ENCODE data around the gene DST. TPM values are rescaled to one million over a fixed set of nuclear protein-coding genes. Genes with fewer than 3 reads are reported as not detected.

Gene DST
- total and polyA plus RNA-seq, 2 of the 4 experiments (the other 2 are of a cell fraction), result 97.7 to 452 TPM

DNA sequence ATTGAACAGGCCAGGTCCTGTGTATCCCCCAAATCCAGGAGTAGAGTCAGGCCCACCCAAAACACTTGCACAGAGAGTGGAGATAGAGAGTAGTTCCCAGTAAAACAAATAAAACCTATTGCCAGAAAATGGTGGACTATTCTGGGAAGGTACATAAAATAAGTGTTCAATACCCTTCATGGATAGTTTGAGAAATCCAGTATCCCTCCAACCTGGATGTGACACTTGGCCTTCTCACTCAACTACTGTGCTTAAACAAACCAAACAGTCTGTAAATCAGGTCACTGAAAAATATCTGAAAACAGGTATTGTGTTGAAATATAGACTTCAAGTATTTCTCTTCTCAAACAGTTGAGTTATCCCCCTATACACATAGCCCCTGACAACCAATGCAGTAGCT, 233.7 kb downstream of the DST start:
- no peak overlapping the region for H3K23ac ChIP-seq (ENCODE audit: low read depth, low read length)
- no peak overlapping the region for H3K18ac ChIP-seq (ENCODE audit: low read depth, low read length)
- CTCF ChIA-PET, result no interaction called here
- H3K9me3 ChIP-seq (ENCODE audit: control insufficient read depth, insufficient read depth, low read length), result no peaks in the 10 kb centered on the region
- H4K20me1 ChIP-seq (ENCODE audit: insufficient read depth, low read length), result no peaks in the 10 kb centered on the region
- H3K56ac ChIP-seq (ENCODE audit: extremely low read depth, insufficient read depth, low read length), result no peak overlapping the region
- DNase-seq (no peak), ATAC-seq (ENCODE audit: low read depth) (no peak)
- dilution Hi-C loops (cut with HindIII; ENCODE audit: low sequenced_read_pairs, unreplicated experiment), result no loop called here
- H2BK20ac ChIP-seq (ENCODE audit: low read depth, low read length), result no peak overlapping the region
- TF ChIP-seq CHD1 (IDR thresholded peaks at IDR 0.05; ENCODE audit: low read depth, low read length), result no peak
- no peak for TF ChIP-seq MXI1 (IDR thresholded peaks at IDR 0.05; ENCODE audit: borderline replicate concordance, low read depth, low read length)
- no peak for TF ChIP-seq RCOR1 (IDR thresholded peaks at IDR 0.05; ENCODE audit: insufficient replicate concordance, low read length)
- no peak for TF ChIP-seq RAD21 (IDR thresholded peaks at IDR 0.05; ENCODE audit: low read length)
- TF ChIP-seq, protein P1, sequence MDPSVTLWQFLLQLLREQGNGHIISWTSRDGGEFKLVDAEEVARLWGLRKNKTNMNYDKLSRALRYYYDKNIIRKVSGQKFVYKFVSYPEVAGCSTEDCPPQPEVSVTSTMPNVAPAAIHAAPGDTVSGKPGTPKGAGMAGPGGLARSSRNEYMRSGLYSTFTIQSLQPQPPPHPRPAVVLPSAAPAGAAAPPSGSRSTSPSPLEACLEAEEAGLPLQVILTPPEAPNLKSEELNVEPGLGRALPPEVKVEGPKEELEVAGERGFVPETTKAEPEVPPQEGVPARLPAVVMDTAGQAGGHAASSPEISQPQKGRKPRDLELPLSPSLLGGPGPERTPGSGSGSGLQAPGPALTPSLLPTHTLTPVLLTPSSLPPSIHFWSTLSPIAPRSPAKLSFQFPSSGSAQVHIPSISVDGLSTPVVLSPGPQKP (IDR thresholded peaks at IDR 0.05; ENCODE audit: borderline replicate concordance, low read depth, low read length), result no peak
- no peak for TF ChIP-seq MAZ (IDR thresholded peaks at IDR 0.05; ENCODE audit: borderline replicate concordance, low read depth, low read length)
- TF ChIP-seq MAFK (IDR thresholded peaks at IDR 0.05; ENCODE audit: low read depth, low read length), result no peak
- TF ChIP-seq FOS (IDR thresholded peaks at IDR 0.05; ENCODE audit: low read depth, low read length), result no peak
- no peak for TF ChIP-seq CEBPB (IDR thresholded peaks at IDR 0.05; ENCODE audit: low read depth, low read length)
- TF ChIP-seq BHLHE40 (IDR thresholded peaks at IDR 0.05; ENCODE audit: low read depth, low read length), result no peak
- TF ChIP-seq, protein P2, sequence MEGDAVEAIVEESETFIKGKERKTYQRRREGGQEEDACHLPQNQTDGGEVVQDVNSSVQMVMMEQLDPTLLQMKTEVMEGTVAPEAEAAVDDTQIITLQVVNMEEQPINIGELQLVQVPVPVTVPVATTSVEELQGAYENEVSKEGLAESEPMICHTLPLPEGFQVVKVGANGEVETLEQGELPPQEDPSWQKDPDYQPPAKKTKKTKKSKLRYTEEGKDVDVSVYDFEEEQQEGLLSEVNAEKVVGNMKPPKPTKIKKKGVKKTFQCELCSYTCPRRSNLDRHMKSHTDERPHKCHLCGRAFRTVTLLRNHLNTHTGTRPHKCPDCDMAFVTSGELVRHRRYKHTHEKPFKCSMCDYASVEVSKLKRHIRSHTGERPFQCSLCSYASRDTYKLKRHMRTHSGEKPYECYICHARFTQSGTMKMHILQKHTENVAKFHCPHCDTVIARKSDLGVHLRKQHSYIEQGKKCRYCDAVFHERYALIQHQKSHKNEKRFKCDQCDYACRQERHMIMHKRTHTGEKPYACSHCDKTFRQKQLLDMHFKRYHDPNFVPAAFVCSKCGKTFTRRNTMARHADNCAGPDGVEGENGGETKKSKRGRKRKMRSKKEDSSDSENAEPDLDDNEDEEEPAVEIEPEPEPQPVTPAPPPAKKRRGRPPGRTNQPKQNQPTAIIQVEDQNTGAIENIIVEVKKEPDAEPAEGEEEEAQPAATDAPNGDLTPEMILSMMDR (conservative IDR thresholded peaks at IDR 0.05; ENCODE audit: low read depth, low read length), result no peak
- no peak for TF ChIP-seq RFX5 (IDR thresholded peaks at IDR 0.05; ENCODE audit: low read depth, low read length)
- TF ChIP-seq, protein P3, sequence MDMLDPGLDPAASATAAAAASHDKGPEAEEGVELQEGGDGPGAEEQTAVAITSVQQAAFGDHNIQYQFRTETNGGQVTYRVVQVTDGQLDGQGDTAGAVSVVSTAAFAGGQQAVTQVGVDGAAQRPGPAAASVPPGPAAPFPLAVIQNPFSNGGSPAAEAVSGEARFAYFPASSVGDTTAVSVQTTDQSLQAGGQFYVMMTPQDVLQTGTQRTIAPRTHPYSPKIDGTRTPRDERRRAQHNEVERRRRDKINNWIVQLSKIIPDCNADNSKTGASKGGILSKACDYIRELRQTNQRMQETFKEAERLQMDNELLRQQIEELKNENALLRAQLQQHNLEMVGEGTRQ (IDR thresholded peaks at IDR 0.05; ENCODE audit: low read depth, low read length), result no peak
- no peak for TF ChIP-seq NFE2L2 (IDR thresholded peaks at IDR 0.05; ENCODE audit: low read depth, low read length)
- no peak for TF ChIP-seq POLR2A (IDR thresholded peaks at IDR 0.05; ENCODE audit: low read depth, low read length)
- no peak for TF ChIP-seq SMC3 (IDR thresholded peaks at IDR 0.05; ENCODE audit: low read depth, low read length)
- H4K5ac ChIP-seq (ENCODE audit: low read depth, low read length), result no peak overlapping the region
- in situ Hi-C loops (cut with MboI; ENCODE audit: low sequenced_read_pairs), result no loop called here
- no peaks in the 10 kb centered on the region for H3K27me3 ChIP-seq (ENCODE audit: control insufficient read depth, insufficient read depth, low read length)
- H3K79me1 ChIP-seq (ENCODE audit: low read depth in 1 of 2, low read length in 2 of 2), result no peaks in the 10 kb centered on the region
- H2BK120ac ChIP-seq (ENCODE audit: low read depth, low read length), result no peak overlapping the region
- no peak overlapping the region for H2AFZ ChIP-seq (replicated peaks; ENCODE audit: low read length, poor library complexity)
- no peak overlapping the region for H2AK9ac ChIP-seq (replicated peaks; ENCODE audit: low read depth, low read length, poor library complexity)
- H3K4ac ChIP-seq (ENCODE audit: low read depth, low read length), result no peak overlapping the region
- intact Hi-C loops (cut with micrococcal nuclease), result no loop called here
- POLR2A ChIA-PET (ENCODE audit: unreplicated experiment), result no interaction called here
- no peak overlapping the region for H2BK15ac ChIP-seq (ENCODE audit: low read depth, low read length)
- no peak overlapping the region for H4K8ac ChIP-seq (ENCODE audit: low read depth in 2 of 2, low read length in 2 of 2)
- peaks cover 3% of the 10 kb centered on the region; the same call in 1 of the 2 replicates for H3K9me1 ChIP-seq (ENCODE audit: insufficient read depth, low read length)
- H2AK5ac ChIP-seq (ENCODE audit: low read depth, low read length), result no peak overlapping the region
- H3K4me2 ChIP-seq (ENCODE audit: low read depth, low read length), result no peak overlapping the region
- H3K4me3 ChIP-seq (ENCODE audit: insufficient read depth, low read depth, low read length), result no peak overlapping the region
- no peaks in the 10 kb centered on the region for H3K36me3 ChIP-seq (ENCODE audit: control insufficient read depth, insufficient read depth, low read length)
- BruUV-seq (replicated peaks), result no TSS peak
- H3K4me1 ChIP-seq (ENCODE audit: control insufficient read depth, insufficient read depth, low read length), result peaks cover 3% of the 10 kb centered on the region; the same call in 1 of the 2 replicates
- H3K14ac ChIP-seq (replicated peaks; ENCODE audit: low read depth, low read length), result no peak overlapping the region
- no peak overlapping the region for H4K91ac ChIP-seq (ENCODE audit: insufficient read depth, low read depth, low read length)
- H3K9ac ChIP-seq (ENCODE audit: low read depth, low read length), result no peak overlapping the region
- no peak overlapping the region for H3K27ac ChIP-seq (ENCODE audit: insufficient read depth, low read length)
- no peak overlapping the region for H2BK5ac ChIP-seq (ENCODE audit: low read depth, low read length, poor library complexity, severe bottlenecking)
